ENCODE results near the gene ITPK1. TPM values are rescaled to one million over a fixed set of nuclear protein-coding genes. Genes with fewer than 3 reads are reported as not detected.

ITPK1 gene
- total and polyA plus RNA-seq, 2 donors (not counting 3 experiments of a cell fraction or from before 2014, with no cell fraction given): 39.6 to 51.8 TPM

- Histone ChIP-seq H3K9ac (replicated peaks; ENCODE audit: extremely low read depth, insufficient read depth, low read length) (no peak overlapping the region), H3K9me1 (replicated peaks; ENCODE audit: control insufficient read depth, extremely low read depth, insufficient read depth, low read length) (no peaks in the 10 kb centered on the region), H3K79me2 (ENCODE audit: control insufficient read depth, insufficient read depth, low read length) (no peaks in the 10 kb centered on the region), H3K36me3 (ENCODE audit: control insufficient read depth in 2 of 2, extremely low read depth in 1 of 2, insufficient read depth in 2 of 2, low read length in 2 of 2) (no peaks in the 10 kb centered on the region), H3K27me3 (ENCODE audit: control insufficient read depth in 2 of 2, insufficient read depth in 2 of 2, low read length in 2 of 2) (no peaks in the 10 kb centered on the region), H4K20me1 (replicated peaks; ENCODE audit: control insufficient read depth, extremely low read depth, insufficient read depth, low read length) (no peaks in the 10 kb centered on the region), H3K4me2 (ENCODE audit: insufficient read depth, low read length) (no peak overlapping the region), H3K4me3 (replicated peaks in 1 of 3; ENCODE audit: insufficient read depth in 1 of 3, low read depth in 1 of 3, low read length in 3 of 3) (no peak overlapping the region), H3K9me3 (replicated peaks; ENCODE audit: control insufficient read depth, insufficient read depth, low read length) (no peaks in the 10 kb centered on the region), H3K4me1 (ENCODE audit: control insufficient read depth, extremely low read depth, insufficient read depth, low read length) (no peaks in the 10 kb centered on the region), H3K27ac (ENCODE audit: insufficient read depth, low read depth, low read length) (no peak overlapping the region), H2AFZ (ENCODE audit: low read depth, low read length) (no peak overlapping the region)
- ChIA-PET POLR2A (no interaction called here), CTCF (interaction anchor here (2.5 to 3.3 kb wide), 2 partner anchors 12 to 14 kb away, joined by 8 to 21 read pairs; no protein-coding TSS in a partner anchor)
- no peak for DNase-seq (ENCODE audit: low read depth, low spot score)
- no peak for TF ChIP-seq MYC (IDR thresholded peaks at IDR 0.05; ENCODE audit: low read depth, low read length)
- TF ChIP-seq EZH2 (IDR thresholded peaks at IDR 0.05; ENCODE audit: borderline replicate concordance, low read depth, low read length, severe bottlenecking): no peak
- TF ChIP-seq POLR2A (IDR thresholded peaks at IDR 0.05; ENCODE audit: low read depth, low read length): no peak
- TF ChIP-seq POLR2AphosphoS5 (IDR thresholded peaks at IDR 0.05; ENCODE audit: insufficient read depth, low read depth, low read length): no peak
- TF ChIP-seq FOS (IDR thresholded peaks at IDR 0.05; ENCODE audit: borderline replicate concordance, insufficient read depth, low read length): no peak
- TF ChIP-seq, protein P1, sequence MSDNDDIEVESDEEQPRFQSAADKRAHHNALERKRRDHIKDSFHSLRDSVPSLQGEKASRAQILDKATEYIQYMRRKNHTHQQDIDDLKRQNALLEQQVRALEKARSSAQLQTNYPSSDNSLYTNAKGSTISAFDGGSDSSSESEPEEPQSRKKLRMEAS (IDR thresholded peaks at IDR 0.05; ENCODE audit: insufficient read depth, insufficient read length): no peak
- no peak for TF ChIP-seq JUN (IDR thresholded peaks at IDR 0.05; ENCODE audit: borderline replicate concordance, insufficient read depth, insufficient read length, low read depth)
- TF ChIP-seq CTCF (IDR thresholded peaks at IDR 0.05; ENCODE audit: extremely low read depth in 1 of 2, insufficient read depth in 1 of 2, low read depth in 1 of 2, low read length in 2 of 2): no peak
- TF ChIP-seq GATA2 (IDR thresholded peaks at IDR 0.05; ENCODE audit: insufficient read depth, insufficient read length, low read depth, low read length): no peak
- no peak for FAIRE-seq
- no TSS peak for BruUV-seq (replicated peaks)
- intact Hi-C loops (cut with micrococcal nuclease) (no loop called here), dilution Hi-C loops (cut with MboI; ENCODE audit: extremely low pct_ligation_motif_present, low sequenced_read_pairs) (no loop called here)
These were observed 14.5 kb downstream of the ITPK1 start for GRCh38 chr14:93101181-93101580.
